NCI-H146 treated with DMSO at 0.1 percent for 48 hours (cell line): ENCODE measurements around the gene FLNA.

Experiments used
- DNase-seq: peaks from one replicate; lab custom pipeline; 2025; ENCODE audit not compliant: unreplicated experiment; lab: John Stamatoyannopoulos, UW

The FLNA gene

DNA sequence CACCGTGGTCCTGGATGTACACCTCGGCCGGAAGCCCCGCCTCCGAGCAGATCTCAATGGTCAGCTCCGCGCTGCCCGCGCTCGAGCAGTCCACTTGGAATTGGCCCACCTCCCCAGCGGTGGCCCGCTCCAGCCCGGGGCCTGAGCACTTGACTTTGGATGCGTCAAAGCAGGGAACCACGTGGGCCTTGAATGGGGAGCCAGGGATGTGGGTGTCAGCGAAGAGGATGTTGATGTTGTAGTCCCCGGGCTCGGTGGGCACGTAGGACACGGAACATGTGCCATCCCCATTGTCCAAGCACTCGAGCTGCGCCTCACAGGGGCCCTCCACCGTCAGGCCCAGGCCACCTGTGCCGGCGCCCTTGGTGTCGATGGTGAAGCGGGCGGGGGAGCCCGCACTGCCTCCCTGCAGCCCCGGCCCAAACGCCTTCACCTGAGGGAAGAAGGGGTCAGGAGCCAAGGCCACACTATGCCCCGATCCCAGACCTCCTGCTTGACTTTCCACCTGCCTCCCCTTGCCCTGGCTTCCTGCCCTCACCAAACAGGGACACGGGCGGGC, 14.2 kb downstream of the FLNA start:
- DNase-seq: no peak

DNA sequence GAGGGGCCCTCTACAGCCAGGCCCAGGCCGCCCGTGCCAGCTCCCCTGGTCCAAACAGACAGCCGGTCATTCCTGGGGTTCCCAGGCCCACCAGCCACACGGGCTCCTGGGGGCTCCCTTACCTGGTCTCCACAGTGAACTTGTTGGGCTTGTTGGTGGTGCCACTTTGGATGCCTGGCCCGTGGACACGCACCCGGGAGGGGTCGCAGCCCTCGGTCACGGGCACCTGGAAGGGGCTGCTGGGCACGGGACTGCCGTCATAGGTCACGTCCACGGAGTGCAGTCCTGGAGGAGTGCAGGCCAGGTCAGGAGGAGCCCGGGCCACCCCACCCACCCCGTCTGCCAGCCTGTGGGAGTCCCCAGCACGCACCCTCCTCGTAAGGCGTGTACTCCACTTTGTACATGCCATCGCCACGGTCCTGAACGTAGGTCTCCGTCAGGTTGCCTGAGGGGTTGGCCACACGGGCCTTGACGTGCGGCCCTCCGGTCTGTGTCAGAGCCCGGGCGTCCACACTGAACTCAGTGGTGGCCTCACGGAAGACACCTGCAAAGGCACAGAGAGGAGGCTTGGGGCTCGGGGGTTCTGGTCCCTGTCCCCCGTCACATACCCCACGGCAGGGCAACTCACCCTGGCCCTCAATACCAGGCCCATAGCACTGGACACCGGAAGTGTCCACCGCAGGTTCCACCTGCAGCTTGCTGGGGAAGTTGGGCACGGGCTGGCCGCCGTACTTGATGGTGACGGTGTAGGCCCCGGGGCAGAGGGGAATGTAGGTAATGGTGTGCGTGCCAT, 14.9 kb downstream of the FLNA start:
- DNase-seq: no peak

DNA sequence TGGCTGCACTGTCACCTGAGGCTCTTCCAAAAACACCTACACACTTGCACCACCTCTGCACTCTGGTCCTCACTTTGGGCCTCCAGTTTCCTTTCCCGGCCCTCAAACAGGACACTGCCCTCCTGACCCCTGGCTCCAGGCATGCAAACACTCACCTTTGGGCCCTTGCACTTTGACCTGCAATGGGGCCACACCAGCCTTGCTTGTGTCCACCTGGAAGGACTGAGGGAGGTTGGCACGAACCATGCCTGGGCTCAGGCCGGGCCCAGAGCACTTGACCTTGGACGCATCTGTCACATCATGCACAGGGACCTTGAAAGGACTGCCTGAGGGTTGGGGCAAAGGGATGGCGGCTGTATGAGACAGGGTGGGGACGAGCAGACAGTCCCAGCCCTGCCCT, 15.6 kb downstream of the FLNA start:
- DNase-seq: no peak

DNA sequence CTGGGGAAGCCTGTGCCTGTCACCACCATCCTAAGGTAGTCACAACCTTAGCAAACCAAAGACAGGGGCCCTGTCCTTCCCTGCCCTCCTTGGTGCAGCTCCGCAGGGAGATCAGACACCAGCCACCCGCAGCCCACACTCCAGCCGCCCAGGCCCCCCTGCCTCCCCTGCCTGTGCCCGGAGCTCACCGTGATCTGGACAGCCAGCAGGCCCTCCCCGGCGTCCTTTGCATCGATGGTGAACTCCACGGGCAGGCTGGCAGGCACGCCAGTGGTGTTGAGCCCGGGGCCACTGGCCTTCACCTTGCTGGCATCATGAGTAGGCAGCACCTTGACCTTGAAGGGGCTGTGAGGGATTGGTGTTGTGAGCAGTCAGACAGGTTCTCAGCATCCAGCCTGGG, 16.4 kb downstream of the FLNA start:
- DNase-seq: no peak

DNA sequence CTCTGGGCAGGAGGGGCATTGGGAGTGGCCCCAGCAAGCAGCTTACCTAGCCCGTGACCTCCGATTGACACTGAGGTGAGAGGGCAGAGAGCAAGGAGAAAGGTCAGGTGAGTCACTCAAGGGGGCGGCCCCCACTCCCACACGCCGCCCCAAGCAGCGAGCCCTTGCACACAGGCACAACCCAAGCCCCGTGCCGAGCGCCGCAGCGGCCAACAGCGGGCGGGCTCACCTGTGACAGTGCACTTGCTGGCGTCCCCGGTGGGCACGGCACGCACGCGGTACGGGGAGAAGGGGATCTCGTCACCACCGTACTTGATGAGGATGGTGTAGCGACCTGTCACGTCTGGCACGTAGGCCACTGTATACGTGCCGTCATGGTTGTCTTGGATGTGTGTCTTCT, 17.2 kb downstream of the FLNA start:
- no peak for DNase-seq

DNA sequence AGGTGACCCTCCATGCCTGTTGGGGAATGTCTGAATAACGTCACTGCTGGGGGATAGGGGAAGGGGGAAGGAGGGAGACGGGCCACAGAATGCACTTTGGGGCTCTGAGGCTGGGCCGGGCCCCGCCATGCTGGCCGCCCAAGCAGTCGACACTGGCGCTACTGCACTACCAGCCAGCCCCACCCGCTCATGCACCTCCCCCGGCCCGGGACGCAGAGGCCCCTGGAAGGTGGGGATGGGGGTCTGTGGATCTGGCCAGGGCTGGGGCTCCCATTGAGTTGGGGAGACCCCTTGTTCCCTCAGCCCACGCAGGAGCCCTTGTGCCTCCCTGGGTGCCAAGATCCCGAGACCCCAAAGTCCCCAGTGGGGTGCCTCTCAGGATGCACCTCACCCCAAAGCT, 17.8 kb downstream of the FLNA start:
- no peak for DNase-seq

DNA sequence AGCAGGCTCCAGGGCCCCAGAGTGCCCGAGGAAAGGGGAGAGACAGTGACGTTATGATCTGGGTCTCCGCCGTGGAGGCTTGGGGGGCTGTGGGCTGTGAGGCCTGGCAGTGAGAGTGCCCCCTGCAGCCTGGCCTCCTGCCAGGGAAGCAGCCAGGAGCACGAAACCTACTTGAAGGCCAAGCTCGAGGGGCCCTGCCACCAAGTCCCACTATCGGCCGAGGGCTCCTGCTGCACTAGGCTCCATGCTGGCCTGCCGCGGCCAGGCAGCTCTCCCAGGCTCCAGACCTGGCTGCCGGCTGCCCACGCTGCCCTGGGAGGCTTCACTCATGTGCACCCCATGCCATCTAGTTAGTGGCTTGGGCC, 18.7 kb downstream of the FLNA start:
- DNase-seq: no peak

DNA sequence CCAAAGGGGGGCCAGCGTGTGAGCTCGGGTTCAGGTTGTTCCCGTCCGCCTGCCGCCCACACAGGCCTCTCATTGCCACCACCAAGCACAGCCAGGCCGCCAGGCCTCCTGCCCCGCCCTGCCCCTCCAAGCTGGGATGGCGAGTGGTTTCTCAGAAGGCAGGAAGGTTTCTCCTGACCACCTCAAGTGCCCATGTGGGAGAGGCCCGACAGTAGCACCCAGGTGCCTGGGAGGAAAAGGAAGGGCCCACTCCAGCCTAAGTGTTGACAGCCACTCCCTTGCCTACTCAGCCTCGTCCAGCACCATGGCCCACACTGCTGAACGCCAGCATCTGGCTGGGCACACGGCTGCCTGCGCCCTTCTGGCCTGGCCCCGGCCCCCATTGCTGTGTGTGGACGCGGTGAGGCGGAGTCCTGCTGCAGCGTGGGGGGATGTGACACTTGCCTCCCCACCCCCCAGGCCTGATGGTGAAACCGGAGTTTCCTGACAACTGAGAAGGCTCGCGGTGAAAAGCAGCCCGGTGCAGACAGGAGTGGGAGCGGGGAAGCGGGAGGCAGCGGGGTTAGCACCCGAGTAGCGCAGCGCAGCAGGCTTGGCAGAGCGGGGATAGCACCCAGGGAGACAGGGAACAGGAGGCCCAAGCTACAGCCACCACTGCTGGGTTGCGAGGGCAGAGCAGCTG, 19.2 kb downstream of the FLNA start:
- DNase-seq: no peak

DNA sequence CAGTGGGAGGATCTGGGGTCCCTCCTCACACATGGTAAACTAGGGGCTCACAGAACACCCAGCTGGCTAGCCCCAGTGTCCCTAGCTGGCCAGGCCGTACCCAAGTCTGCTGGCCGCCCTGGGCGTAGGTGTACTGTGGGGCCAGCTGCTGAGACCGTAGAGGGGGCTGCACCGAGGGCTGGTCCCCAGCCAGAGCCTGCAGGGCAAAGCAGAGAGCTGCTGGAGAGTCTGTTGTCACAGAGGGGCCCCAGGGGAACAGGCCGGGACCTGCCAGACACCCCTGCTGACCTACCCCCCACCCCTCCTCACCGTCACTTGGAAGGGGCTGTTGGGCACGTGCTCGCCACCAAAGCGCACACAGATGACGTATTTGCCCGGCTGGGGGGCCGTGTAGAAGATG, 19.9 kb downstream of the FLNA start:
- DNase-seq: no peak

DNA sequence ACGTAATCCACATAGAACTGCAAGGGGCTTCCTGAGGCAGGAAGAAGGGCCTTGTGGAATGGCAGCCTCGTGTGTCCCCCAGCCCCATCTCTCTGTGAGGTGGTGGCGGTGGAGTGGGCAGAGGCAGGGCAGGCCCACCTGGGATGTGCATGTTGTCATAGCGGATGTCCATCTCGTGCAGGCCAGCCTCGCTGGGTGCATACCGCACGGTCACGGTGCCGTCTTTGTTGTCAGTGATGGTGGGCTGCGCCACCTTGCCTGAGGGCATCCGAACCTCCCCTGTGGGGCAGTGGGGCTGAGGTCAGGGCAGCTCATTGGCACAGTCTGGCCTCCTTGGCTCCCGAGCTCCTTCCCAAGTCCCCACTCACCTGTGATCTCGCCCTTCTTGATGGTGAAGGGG, 20.4 kb downstream of the FLNA start:
- DNase-seq: no peak

DNA sequence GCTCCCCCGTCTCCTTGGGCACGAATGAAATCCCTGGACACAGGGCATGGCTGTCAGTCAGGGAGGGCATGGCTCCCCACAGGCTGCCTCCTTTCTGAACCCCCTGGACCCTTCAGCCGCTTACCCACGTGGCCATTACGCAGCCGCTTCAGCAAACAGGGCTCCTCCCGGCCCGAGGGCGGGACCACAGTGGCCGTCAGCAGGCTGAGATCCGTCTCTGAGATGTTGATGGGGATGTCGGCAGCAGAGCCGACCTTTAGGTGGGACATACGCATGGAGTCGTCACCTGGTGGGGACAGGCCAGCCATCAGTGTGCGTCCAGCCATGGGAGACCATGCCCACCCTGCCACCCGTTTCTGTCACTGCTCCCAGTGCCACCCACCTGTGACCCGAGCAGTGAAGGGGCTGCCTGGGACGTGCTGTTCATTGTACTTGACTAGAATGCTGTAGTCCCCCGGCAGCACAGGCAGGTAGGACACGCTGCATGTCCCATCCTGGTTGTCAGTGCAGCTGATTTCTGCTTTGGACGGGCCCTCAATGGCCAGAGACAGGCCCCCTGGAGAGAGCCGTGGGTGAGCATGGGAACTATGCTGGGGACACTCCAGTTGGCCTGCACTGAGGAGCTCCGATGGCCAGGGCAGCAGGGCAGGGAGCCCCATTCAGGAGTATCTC, 21.1 kb downstream of the FLNA start:
- DNase-seq: no peak

DNA sequence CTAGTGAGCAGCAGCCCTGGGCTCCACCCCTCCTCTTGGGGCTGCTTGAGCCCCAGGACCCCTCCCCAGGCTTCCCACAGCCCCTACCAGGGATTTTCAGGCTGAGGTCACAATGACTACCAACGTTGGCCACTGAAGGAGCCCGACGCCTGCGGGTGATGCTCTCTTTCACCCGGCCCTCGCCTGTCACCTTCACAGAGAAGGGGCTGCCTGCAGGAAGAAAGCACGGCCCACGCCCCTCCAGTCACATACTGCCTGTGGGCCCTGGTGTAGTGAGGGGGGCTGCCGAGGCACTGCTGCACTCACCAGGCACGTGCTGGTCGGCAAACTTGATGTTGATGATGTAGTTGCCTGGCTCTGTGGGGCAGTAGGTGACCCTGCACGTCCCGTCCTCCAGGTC, 22.0 kb downstream of the FLNA start:
- no peak for DNase-seq

DNA sequence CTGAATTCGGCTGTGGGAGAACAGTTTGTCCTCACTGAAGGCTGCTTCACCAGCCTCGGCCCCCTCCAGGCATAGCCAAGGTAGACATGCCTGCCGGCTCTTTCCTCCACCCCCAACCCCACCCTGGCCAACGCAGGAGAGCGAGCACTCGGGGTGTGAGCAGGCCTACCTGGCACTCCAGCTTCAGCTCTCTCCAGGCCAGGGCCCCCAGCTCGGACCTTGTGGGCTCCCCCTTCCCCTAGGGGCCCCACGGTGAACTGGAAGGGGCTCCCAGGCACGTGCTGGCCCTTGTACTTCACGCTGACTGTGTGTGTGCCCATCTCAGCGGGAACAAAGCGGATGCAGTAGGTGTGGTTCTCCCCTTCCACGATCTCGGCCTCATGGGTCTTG, 22.4 kb downstream of the FLNA start:
- no peak for DNase-seq

DNA sequence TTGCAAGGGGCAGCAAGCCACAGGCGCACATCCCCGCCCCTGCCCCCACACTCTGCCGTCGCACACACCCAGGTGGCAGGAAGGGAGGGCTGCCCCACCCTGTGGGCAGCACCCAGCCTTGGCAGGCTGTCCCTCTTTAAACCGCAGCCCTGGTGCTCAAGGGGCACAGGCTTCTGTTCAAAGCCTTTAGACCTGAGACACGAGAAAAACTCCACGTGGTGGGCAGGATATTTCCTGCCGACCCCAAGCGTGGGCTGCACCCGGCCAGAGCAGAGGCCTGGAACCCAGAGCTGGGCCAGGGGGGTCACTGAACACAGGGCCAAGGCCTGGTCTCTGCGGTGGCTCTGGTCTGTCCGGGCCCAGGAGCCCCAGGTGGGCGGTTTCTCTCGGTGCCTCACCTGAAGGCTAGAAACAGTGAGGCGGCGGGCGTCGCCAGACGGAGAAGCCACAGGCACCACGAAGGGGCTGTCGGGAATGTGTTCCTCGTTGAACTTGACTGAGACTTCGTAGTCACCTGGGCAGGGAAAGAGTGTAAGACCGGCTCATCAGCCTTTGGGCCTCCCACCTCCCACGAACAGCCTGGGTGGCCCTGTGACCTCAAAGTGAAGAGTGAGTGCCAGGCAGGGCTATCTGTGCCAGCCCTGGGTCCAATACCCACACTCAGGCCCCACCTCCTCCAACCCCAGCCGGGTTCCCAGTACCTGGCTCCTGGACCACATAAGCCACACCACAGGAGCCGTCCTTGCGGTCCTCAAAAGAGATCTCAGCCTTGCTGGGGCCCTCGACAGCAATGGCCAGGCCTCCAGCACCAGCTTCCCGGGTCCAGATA, 23.0 kb downstream of the FLNA start:
- DNase-seq: no peak

DNA sequence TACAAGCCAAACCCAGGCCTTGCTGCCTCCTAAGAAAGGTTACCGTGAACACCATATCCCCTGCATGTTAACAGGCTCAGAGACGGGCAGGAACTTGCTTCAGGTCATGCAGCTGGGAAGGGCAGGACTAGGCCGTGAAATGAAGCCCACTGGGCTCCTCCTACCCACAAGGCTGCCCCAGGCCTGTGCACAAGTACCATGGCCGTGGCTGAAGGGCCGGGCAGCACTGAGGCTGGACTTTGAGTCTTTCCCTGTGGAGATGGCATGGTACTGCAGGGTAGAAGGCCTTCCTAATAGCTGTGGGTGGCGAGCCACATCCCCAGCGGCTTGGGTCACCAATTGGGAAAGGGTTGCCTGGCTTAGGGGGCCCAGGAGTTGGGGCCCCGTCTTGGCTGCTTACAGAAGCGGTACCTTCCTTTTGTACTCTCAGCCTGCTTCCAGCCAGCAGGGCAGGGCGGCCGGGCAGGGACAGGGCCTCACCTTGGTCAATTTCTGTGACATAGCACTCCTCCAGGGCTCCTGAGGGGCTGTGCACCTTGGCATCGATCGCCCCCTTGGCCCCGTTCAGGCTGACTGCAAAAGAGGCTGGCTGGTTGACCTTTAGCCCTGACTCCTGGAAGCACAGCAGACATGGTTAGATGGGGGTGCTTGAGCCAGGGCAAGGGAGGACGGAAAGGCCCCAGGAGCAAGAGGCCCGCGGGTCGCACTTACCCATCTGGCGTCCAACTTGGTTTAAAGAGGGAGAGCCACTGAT, 23.8 kb downstream of the FLNA start:
- no peak for DNase-seq

DNA sequence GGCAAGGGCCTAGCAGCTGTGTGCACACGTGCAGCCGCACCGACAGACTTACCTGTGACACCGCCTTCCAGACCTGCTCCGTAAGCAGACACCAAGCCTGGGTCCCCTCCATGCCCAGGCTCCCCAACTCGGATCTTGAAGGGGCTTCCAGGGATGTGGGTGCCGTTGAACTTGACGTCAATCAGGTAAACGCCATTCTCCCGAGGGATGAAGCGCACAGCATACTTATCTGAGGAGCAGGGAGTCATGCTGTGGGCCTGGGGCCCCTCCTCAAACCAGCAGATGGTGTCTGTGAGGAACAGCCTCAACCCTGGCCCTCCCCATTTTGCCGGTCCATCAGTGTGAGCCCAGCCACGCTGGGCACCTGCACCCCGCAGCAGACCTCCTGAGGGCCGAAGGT, 24.5 kb downstream of the FLNA start:
- DNase-seq: no peak

DNA sequence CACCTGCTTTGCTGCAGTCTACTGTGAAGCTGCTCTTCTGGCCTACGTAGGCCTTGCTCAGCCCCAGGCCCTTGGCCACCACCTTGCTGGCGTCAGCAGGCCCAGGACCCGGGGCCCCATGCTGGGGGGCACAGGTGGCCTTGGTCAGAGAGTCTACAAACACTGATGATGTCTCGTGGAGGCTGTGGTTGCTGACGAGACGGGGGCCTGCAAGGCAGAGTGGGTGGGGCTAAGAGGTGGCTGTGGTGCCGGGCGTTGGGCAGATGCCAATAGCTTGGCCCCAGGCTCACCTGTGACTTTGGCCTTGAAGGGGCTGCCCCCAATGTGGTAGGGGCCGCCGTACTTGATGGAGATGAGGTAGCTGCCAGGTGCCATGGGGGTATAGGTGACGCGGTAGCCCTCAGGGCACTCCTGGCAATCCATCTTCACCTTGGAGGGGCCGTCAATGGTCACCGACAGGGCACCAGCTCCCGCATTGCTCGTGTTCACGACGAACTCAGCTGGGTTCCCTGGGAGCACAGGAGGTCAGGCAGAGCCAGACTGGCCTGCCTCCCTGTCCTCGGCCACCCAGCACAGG, 25.0 kb downstream of the FLNA start:
- DNase-seq: no peak

DNA sequence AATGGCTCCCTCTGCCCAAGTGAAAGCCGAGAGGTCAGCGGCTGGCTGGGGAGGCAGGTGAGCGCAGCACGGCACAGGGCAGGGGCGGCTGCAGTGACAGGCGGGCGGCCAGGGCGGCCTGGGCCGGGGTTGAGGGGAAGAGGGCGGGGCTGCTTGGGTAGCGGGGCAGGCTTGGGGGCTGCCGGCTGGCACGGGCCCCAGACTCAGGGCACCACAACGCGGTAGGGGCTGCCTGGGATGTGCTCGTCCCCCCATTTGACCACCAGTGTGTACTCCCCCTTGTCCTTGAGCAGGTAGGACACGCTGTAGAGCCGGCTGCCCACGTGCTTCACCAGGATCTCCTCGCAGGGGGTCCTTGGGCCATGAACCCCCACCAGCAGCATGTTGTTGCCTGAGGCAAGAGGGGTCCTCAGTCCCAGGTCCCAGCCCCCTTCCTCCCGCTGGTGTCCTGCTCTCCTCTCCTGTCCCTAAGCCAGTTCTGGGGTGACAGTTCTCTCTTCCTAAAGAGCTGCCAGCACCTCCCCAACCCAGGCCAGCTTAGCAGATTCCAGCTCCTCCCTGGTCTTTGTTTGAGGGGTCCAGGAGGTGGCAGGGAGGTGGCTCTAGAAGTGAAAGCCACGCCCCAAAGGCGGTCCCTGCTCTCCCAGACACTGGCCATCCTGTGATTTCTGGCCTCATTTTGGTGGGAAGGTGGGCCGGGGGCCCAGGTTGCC, 25.6 kb downstream of the FLNA start:
- DNase-seq: no peak

DNA sequence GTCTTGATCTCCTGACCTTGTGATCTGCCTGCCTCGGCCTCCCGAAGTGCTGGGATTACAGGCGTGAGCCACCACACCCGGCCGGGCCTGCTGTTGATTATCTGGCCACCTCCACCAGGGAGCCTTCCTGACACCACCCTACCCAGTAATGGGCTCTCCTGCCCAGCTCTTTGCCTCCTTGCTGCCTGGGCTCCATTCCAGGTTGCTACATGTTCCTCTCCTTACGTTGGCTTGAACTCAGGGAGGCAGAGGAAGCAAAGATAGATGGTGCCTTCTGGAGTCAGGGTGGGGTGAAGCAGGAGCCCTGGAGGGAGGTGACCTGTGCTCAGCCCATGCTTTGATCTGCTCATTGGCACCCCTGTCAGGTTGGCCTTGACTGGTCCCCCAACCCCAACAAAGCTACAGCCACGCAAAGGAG, 26.3 kb downstream of the FLNA start:
- no peak for DNase-seq
